IMR-90 (cell line): ENCODE data around the gene OTUB2. TPM values are rescaled to one million over a fixed set of nuclear protein-coding genes. Genes with fewer than 3 reads are reported as not detected.

Experiments used
- ATAC-seq: fragments of 200-7000 bp; cut with Tn5 transposase; 2 replicates; pipeline ENCODE4 v1.9.1; 2020; ENCODE audit warnings: low read depth, mild to moderate bottlenecking, moderate library complexity
- BruUV-seq: library from RNA; stranded (reverse); fragments of 400-500 nt; replicated peaks from 2 replicates; lab custom pipeline; 2021; lab: Mats Ljungman, UMichigan
- CTCF ChIA-PET: fragments of 300-600 bp; formaldehyde crosslinking; extraction: SDS; loops from one replicate; lab custom pipeline; 2021; ENCODE audit warnings: antibody characterized with exemption; lab: Yijun Ruan, JAX
- POLR2A ChIA-PET: fragments of 300-600 bp; sonication (Branson Sonifier 250); formaldehyde crosslinking; loops from one replicate; lab custom pipeline; 2022; ENCODE audit warnings: antibody characterized with exemption; ENCODE audit not compliant: unreplicated experiment; lab: Charles Lee
- DNase-seq: peaks from one replicate; pipeline ENCODE4 v3.0.0; 2013
- H2AFZ ChIP-seq: replicated peaks from 2 replicates; pipeline ENCODE3; 2013; ENCODE audit warnings: low read length, mild to moderate bottlenecking; ENCODE audit not compliant: poor library complexity
- H2AK5ac ChIP-seq: 2 replicates; pipeline ENCODE4 v1.6.1; 2013; ENCODE audit warnings: low read depth, low read length, inconsistent platforms
- H2AK9ac ChIP-seq: replicated peaks from 2 replicates; pipeline ENCODE3; 2013; ENCODE audit warnings: mild to moderate bottlenecking, low read depth, low read length, moderate library complexity; ENCODE audit not compliant: poor library complexity
- H2BK120ac ChIP-seq: 2 replicates; pipeline ENCODE4 v1.6.1; 2013; ENCODE audit warnings: low read depth, low read length, inconsistent platforms
- H2BK15ac ChIP-seq: 3 replicates; pipeline ENCODE4 v1.6.1; 2013; ENCODE audit warnings: low read depth, low read length, inconsistent platforms
- H2BK20ac ChIP-seq: 2 replicates; pipeline ENCODE4 v1.6.1; 2013; ENCODE audit warnings: low read depth, mild to moderate bottlenecking, inconsistent platforms, low read length, moderate library complexity
- H2BK5ac ChIP-seq: 2 replicates; pipeline ENCODE4 v1.6.1; 2013; ENCODE audit warnings: mild to moderate bottlenecking, low read depth, low read length, inconsistent platforms; ENCODE audit not compliant: poor library complexity, severe bottlenecking
- H3K14ac ChIP-seq: replicated peaks from 2 replicates; pipeline ENCODE4 v1.6.1; 2013; ENCODE audit warnings: low read depth, low read length, inconsistent platforms
- H3K18ac ChIP-seq: 2 replicates; pipeline ENCODE4 v1.6.1; 2013; ENCODE audit warnings: low read depth, low read length, control low read depth
- H3K23ac ChIP-seq: 2 replicates; pipeline ENCODE4 v1.6.1; 2013; ENCODE audit warnings: low read depth, low read length, inconsistent platforms
- H3K27ac ChIP-seq: 2 replicates; pipeline ENCODE4 v1.5.1; 2013; ENCODE audit warnings: mild to moderate bottlenecking, control low read depth, low read length; ENCODE audit not compliant: insufficient read depth
- H3K27me3 ChIP-seq: 2 replicates; pipeline ENCODE4 v1.6.1; 2013; ENCODE audit warnings: low read length; ENCODE audit not compliant: control insufficient read depth, insufficient read depth
- H3K36me3 ChIP-seq: 2 replicates; pipeline ENCODE4 v1.6.1; 2013; ENCODE audit warnings: low read length, mixed read lengths; ENCODE audit not compliant: control insufficient read depth, insufficient read depth
- H3K4ac ChIP-seq: 2 replicates; pipeline ENCODE4 v1.6.1; 2013; ENCODE audit warnings: low read depth, low read length, inconsistent platforms
- H3K4me1 ChIP-seq: 2 replicates; pipeline ENCODE4 v1.6.1; 2013; ENCODE audit warnings: low read length, mixed read lengths; ENCODE audit not compliant: control insufficient read depth, insufficient read depth
- H3K4me2 ChIP-seq: 2 replicates; pipeline ENCODE4 v1.6.1; 2013; ENCODE audit warnings: low read depth, mild to moderate bottlenecking, control low read depth, low read length, moderate library complexity
- H3K4me3 ChIP-seq: 2 replicates; pipeline ENCODE4 v1.5.1; 2013; ENCODE audit warnings: low read depth, mild to moderate bottlenecking, control low read depth, low read length, moderate library complexity; ENCODE audit not compliant: insufficient read depth
- H3K56ac ChIP-seq: 2 replicates; pipeline ENCODE4 v1.6.1; 2013; ENCODE audit warnings: low read length, inconsistent platforms; ENCODE audit not compliant: insufficient read depth; ENCODE audit errors: extremely low read depth
- H3K79me1 ChIP-seq, 2 experiments: 2 replicates each; pipeline ENCODE4 v1.6.1; 2013; ENCODE audit warnings: low read length in 2 of 2, inconsistent platforms in 1 of 2, low read depth in 1 of 2
- H3K9ac ChIP-seq: 2 replicates; pipeline ENCODE4 v1.6.1; 2013; ENCODE audit warnings: low read depth, low read length, control low read depth
- H3K9me1 ChIP-seq: 2 replicates; pipeline ENCODE4 v1.6.1; 2013; ENCODE audit warnings: low read length, inconsistent platforms; ENCODE audit not compliant: insufficient read depth
- H3K9me3 ChIP-seq: 2 replicates; pipeline ENCODE4 v1.6.1; 2013; ENCODE audit warnings: low read length; ENCODE audit not compliant: control insufficient read depth, insufficient read depth
- H4K20me1 ChIP-seq: 2 replicates; pipeline ENCODE4 v1.6.1; 2013; ENCODE audit warnings: low read length, inconsistent platforms; ENCODE audit not compliant: insufficient read depth
- H4K5ac ChIP-seq: 2 replicates; pipeline ENCODE4 v1.6.1; 2013; ENCODE audit warnings: mild to moderate bottlenecking, low read depth, low read length, control low read depth
- H4K8ac ChIP-seq, 2 experiments: 2 replicates each; pipeline ENCODE4 v1.6.1; 2013; ENCODE audit warnings: low read depth in 2 of 2, low read length in 2 of 2, control low read depth in 1 of 2, inconsistent platforms in 1 of 2
- H4K91ac ChIP-seq: 2 replicates; pipeline ENCODE4 v1.6.1; 2013; ENCODE audit warnings: low read depth, low read length, inconsistent platforms; ENCODE audit not compliant: insufficient read depth
- BHLHE40 ChIP-seq: fragments of 150-350 bp; IDR thresholded peaks from 2 replicates; pipeline ENCODE4 v1.6.1; 2016; ENCODE audit warnings: mild to moderate bottlenecking, low read depth, low read length
- CHD1 ChIP-seq: IDR thresholded peaks from 2 replicates; pipeline ENCODE4 v1.6.1; 2012; ENCODE audit warnings: low read depth, low read length, improper control_type of control experiment
- CTCF ChIP-seq: conservative IDR thresholded peaks from 2 replicates; pipeline ENCODE4 v1.5.1; 2012; ENCODE audit warnings: mild to moderate bottlenecking, low read depth, low read length, improper control_type of control experiment
- FOS ChIP-seq: fragments of 150-350 bp; IDR thresholded peaks from 2 replicates; pipeline ENCODE4 v1.6.1; 2016; ENCODE audit warnings: low read depth, low read length
- MXI1 ChIP-seq: IDR thresholded peaks from 2 replicates; pipeline ENCODE4 v1.6.1; 2012; ENCODE audit warnings: low read depth, mild to moderate bottlenecking, low read length, moderate library complexity, borderline replicate concordance
- RFX5 ChIP-seq: IDR thresholded peaks from 2 replicates; pipeline ENCODE4 v1.8.0; 2012; ENCODE audit warnings: low read depth, mild to moderate bottlenecking, low read length, moderate library complexity
- USF2 ChIP-seq: fragments of 150-350 bp; IDR thresholded peaks from 2 replicates; pipeline ENCODE4 v1.6.1; 2017; ENCODE audit warnings: mild to moderate bottlenecking, antibody characterized with exemption, low read length, low read depth
- WGBS, 2 experiments: methylation state at CpG; one replicate each; pipeline versions ENCODE4 v1.1.5 to v1.1.7; 2013; ENCODE audit warnings: missing lambda C conversion rate in 2 of 2; ENCODE audit not compliant: insufficient read length in 1 of 2; ENCODE audit errors: extremely low coverage in 2 of 2; 5-methylcytosine and 5-hydroxymethylcytosine counted together
- dilution Hi-C: fragments of 300-500 bp; cut with HindIII; formaldehyde crosslinking; loops from one replicate; pipeline ENCODE4 v1.14.3; 2018; ENCODE audit warnings: low sequenced_read_pairs; ENCODE audit not compliant: unreplicated experiment
- in situ Hi-C: fragments of 300-500 bp; cut with MboI; formaldehyde crosslinking; loops from 3 replicates; pipeline ENCODE4 v1.14.3; 2019; ENCODE audit warnings: low sequenced_read_pairs, inconsistent platforms, mixed read lengths
- intact Hi-C: fragments of 100-400 bp; cut with micrococcal nuclease; formaldehyde crosslinking; loops from 2 replicates; pipeline ENCODE4 v1.10.0; 2022
- polyA plus RNA-seq, 3 experiments: library from polyadenylated mRNA; depleted of rRNA; stranded (reverse); fragments of >200 nt; gene quantifications; 2 replicates each; pipeline ENCODE4 v1.2.3, GENCODE V29; 2012; ENCODE audit warnings: low replicate concordance in 1 of 3
- total RNA-seq: library from RNA; depleted of rRNA; stranded (reverse); fragments of >200 nt; gene quantifications from 2 replicates; pipeline ENCODE4 v1.2.3, GENCODE V29; 2012

The OTUB2 gene
- total and polyA plus RNA-seq, 2 of the 4 experiments (the other 2 are of a cell fraction) = 1.1 to 2.5 TPM

GRCh38 chr14:94050231-94050880 lies 24.2 kb downstream of the OTUB2 start:
- Histone ChIP-seq H4K5ac (no peak overlapping the region), H2AK9ac (no peak overlapping the region), H4K8ac (no peak overlapping the region), H3K9me1 (no peaks in the 10 kb centered on the region), H3K9ac (no peak overlapping the region), H3K4me1 (no peaks in the 10 kb centered on the region), H3K27ac (no peak overlapping the region), H3K36me3 (peaks cover 82% of the 10 kb centered on the region), H4K20me1 (0 out of 2 replicates have a peak, but pooled peaks cover 4% of the 10 kb centered on the region), H3K56ac (no peak overlapping the region), H3K23ac (no peak overlapping the region), H2BK15ac (no peak overlapping the region), H2BK20ac (no peak overlapping the region), H2AFZ (no peak overlapping the region), H3K4me2 (no peak overlapping the region), H2BK120ac (no peak overlapping the region), H2BK5ac (no peak overlapping the region), H3K79me1 (peaks cover 13 to 18% of the 10 kb centered on the region in 2 experiments; a peak in 3 of 4 replicates), H3K27me3 (no peaks in the 10 kb centered on the region), H3K4ac (no peak overlapping the region), H3K9me3 (no peaks in the 10 kb centered on the region), H3K4me3 (no peak overlapping the region), H2AK5ac (no peak overlapping the region), H3K18ac (no peak overlapping the region), H4K91ac (no peak overlapping the region), H3K14ac (no peak overlapping the region)
- ATAC-seq (no peak), DNase-seq (no peak)
- intact Hi-C loops = no loop called here
- TF ChIP-seq RFX5 (no peak), MXI1 (no peak), BHLHE40 (no peak), CTCF (no peak), CHD1 (no peak), USF2 (no peak), FOS (no peak)
- dilution Hi-C loops = no loop called here
- in situ Hi-C loops = no loop called here
- no TSS peak for BruUV-seq
- ChIA-PET POLR2A (no interaction called here), CTCF (interaction anchor here (1.9 to 5.3 kb wide), 2 partner anchors 82 to 86 kb away, joined by 8 to 35 read pairs; no protein-coding TSS in a partner anchor)
- WGBS, 2 experiments = no CpG with 5 or more reads among the region's 6 CpGs
